K562 (cell line): ENCODE data around the gene ZNF407. TPM values are rescaled to one million over a fixed set of nuclear protein-coding genes. Genes with fewer than 3 reads are reported as not detected.

Experiments used
- ATAC-seq: fragments of 200-7000 bp; cut with Tn5 transposase; 3 replicates; pipeline ENCODE4 v1.9.1; 2020; ENCODE audit warnings: moderate library complexity
- BruUV-seq: library from RNA; stranded (reverse); fragments of 400-500 nt; replicated peaks from 2 replicates; lab custom pipeline; 2021; lab: Mats Ljungman, UMichigan
- CTCF ChIA-PET: fragments of 300-600 bp; formaldehyde crosslinking; extraction: SDS; loops from one replicate; lab custom pipeline; 2021; ENCODE audit warnings: low intra/inter-chr PET ratio; lab: Yijun Ruan, JAX
- POLR2A ChIA-PET: fragments of 300-600, 350-650 bp; sonication (Branson Sonifier 250); formaldehyde crosslinking; extraction: SDS; loops from one replicate; lab custom pipeline; 2021; ENCODE audit warnings: antibody characterized with exemption, inconsistent platforms; lab: Yijun Ruan, JAX
- DNase-seq, 4 experiments: peaks; one replicate each; pipeline versions ENCODE4 v3.0.0 to v3.0.0-alpha.2; 2011 to 2018; ENCODE audit warnings: low spot score in 3 of 4, mixed read lengths in 3 of 4; ENCODE audit errors: extremely low read depth in 1 of 4
- FAIRE-seq: peaks from 2 replicates; lab custom pipeline; 2011; peaks lifted over from hg19 to GRCh38; lab: Jason Lieb, UNC
- H2AFZ ChIP-seq: 2 replicates; pipeline ENCODE4 v1.6.0; 2011; ENCODE audit warnings: low read depth, low read length, control low read depth, inconsistent platforms
- H3K27ac ChIP-seq: fragments of 200-600 bp; 3 replicates; pipeline ENCODE4 v1.8.0; 2011; ENCODE audit warnings: low read depth, mild to moderate bottlenecking, control low read depth, inconsistent platforms, low read length, moderate library complexity, mixed read lengths; ENCODE audit errors: extremely low read depth
- H3K27me3 ChIP-seq, 2 experiments: fragments of 300-600 bp in 1 of 2; 2 replicates in 1 of 2; 3 replicates in 1 of 2; pipeline versions ENCODE4 v1.6.0 to v1.8.0; 2011; ENCODE audit warnings: inconsistent platforms in 2 of 2, low read length in 2 of 2, mild to moderate bottlenecking in 1 of 2, mixed read lengths in 1 of 2, moderate library complexity in 1 of 2; ENCODE audit not compliant: control insufficient read depth in 2 of 2, insufficient read depth in 2 of 2
- H3K36me3 ChIP-seq: fragments of 300-600 bp; 3 replicates; pipeline ENCODE4 v1.8.0; 2011; ENCODE audit warnings: mild to moderate bottlenecking, low read length, inconsistent platforms; ENCODE audit not compliant: control insufficient read depth, insufficient read depth
- H3K4me1 ChIP-seq, 2 experiments: fragments of 200-600 bp in 1 of 2; replicated peaks in 1 of 2; 2 replicates in 1 of 2; 3 replicates in 1 of 2; pipeline versions ENCODE4 v1.5.1 to v1.8.0; 2011; ENCODE audit warnings: inconsistent platforms in 2 of 2, low read length in 2 of 2, mild to moderate bottlenecking in 1 of 2, mixed read lengths in 1 of 2, moderate library complexity in 1 of 2; ENCODE audit not compliant: control insufficient read depth in 2 of 2, insufficient read depth in 2 of 2
- H3K4me2 ChIP-seq: 2 replicates; pipeline ENCODE4 v1.6.1; 2011; ENCODE audit warnings: low read length, control low read depth, inconsistent platforms, mixed read lengths; ENCODE audit not compliant: insufficient read depth
- H3K4me3 ChIP-seq: fragments of 200-600 bp; sonication (generic), shearing (Covaris generic); 2 replicates; pipeline ENCODE4 v1.5.1; 2016; ENCODE audit warnings: control low read depth, inconsistent platforms
- H3K79me2 ChIP-seq: fragments of 200-600 bp; 3 replicates; pipeline ENCODE4 v1.8.0; 2011; ENCODE audit warnings: low read length, inconsistent platforms; ENCODE audit not compliant: control insufficient read depth, insufficient read depth
- H3K9ac ChIP-seq, 2 experiments: 2 replicates each; pipeline versions ENCODE4 v1.6.0 to v1.6.1; 2011; ENCODE audit warnings: low read depth in 2 of 2, low read length in 2 of 2, control low read depth in 1 of 2, inconsistent platforms in 1 of 2, mild to moderate bottlenecking in 1 of 2, mixed read lengths in 1 of 2; ENCODE audit not compliant: insufficient read depth in 1 of 2
- H3K9me1 ChIP-seq: one replicate; pipeline ENCODE4 v1.6.0; 2011; ENCODE audit warnings: inconsistent platforms, mild to moderate bottlenecking, low read length, moderate library complexity; ENCODE audit not compliant: control insufficient read depth, insufficient read depth
- H3K9me3 ChIP-seq: replicated peaks from 2 replicates; pipeline ENCODE4 v1.5.1; 2011; ENCODE audit warnings: low read depth, low read length, inconsistent platforms; ENCODE audit not compliant: control insufficient read depth, insufficient read depth
- H4K20me1 ChIP-seq: replicated peaks from 2 replicates; pipeline ENCODE4 v1.6.1; 2011; ENCODE audit warnings: low read length, inconsistent platforms, mixed read lengths; ENCODE audit not compliant: control insufficient read depth, insufficient read depth
- HMBOX1 ChIP-seq: sonication (generic); IDR thresholded peaks from 2 replicates; pipeline ENCODE4 v1.6.1; 2016
- MIER1 ChIP-seq: fragments of 450-650 bp; IDR thresholded peaks from 2 replicates; pipeline ENCODE4 v1.6.1; 2016; ENCODE audit warnings: antibody characterized with exemption, mild to moderate bottlenecking, low read depth
- PHTF2 ChIP-seq: fragments of 250-450 bp; sonication (Bioruptor Pico); IDR thresholded peaks from 2 replicates; pipeline ENCODE4 v1.5.0; 2021; ENCODE audit warnings: mild to moderate bottlenecking
- POLR2B ChIP-seq: fragments of 450-650 bp; IDR thresholded peaks from 2 replicates; pipeline ENCODE4 v1.6.1; 2018; ENCODE audit warnings: low read depth; ENCODE audit not compliant: partially characterized antibody
- RBM25 ChIP-seq: fragments of 200-400 bp; formaldehyde crosslinking; IDR thresholded peaks from 2 replicates; pipeline ENCODE4 v1.6.1; 2018; ENCODE audit warnings: low read length, low read depth, moderate library complexity; ENCODE audit not compliant: severe bottlenecking
- TCF7L2 ChIP-seq: fragments of 150-350 bp; IDR thresholded peaks from 2 replicates; pipeline ENCODE4 v1.6.1; 2016; ENCODE audit warnings: low read depth, mild to moderate bottlenecking, low read length, moderate library complexity
- XRCC4 ChIP-seq: IDR thresholded peaks from one replicate; pipeline ENCODE4 v1.6.1; 2011; ENCODE audit not compliant: insufficient read depth, insufficient read length; ENCODE audit errors: extremely low read depth
- ZBTB9 ChIP-seq: fragments of 450-650 bp; formaldehyde crosslinking; IDR thresholded peaks from 2 replicates; pipeline ENCODE4 v1.4.0; 2020; ENCODE audit warnings: mild to moderate bottlenecking, moderate library complexity
- ZEB2 ChIP-seq: fragments of 450-650 bp; IDR thresholded peaks from 2 replicates; pipeline ENCODE4 v1.6.1; 2016
- ZNF121 ChIP-seq: sonication (generic); formaldehyde crosslinking; conservative IDR thresholded peaks from 2 replicates; pipeline ENCODE4 v1.8.0; 2022; ENCODE audit warnings: missing genetic modification reagents
- ZNF316 ChIP-seq: fragments of 450-650 bp; IDR thresholded peaks from 2 replicates; pipeline ENCODE4 v1.6.1; 2016
- ZNF41 ChIP-seq: fragments of 250-450 bp; sonication (Bioruptor Pico); conservative IDR thresholded peaks from 2 replicates; pipeline ENCODE4 v1.4.0; 2020; ENCODE audit warnings: mild to moderate bottlenecking
- WGBS: fragments of 100-300 bp; shearing (Covaris generic); methylation state at CpG from one replicate; pipeline ENCODE4 v1.1.6; 2016; ENCODE audit warnings: low coverage, mixed read lengths; ENCODE audit not compliant: insufficient coverage; ENCODE audit errors: missing lambda C conversion rate; 5-methylcytosine and 5-hydroxymethylcytosine counted together
- in situ Hi-C: fragments of 300-500 bp; cut with MboI; formaldehyde crosslinking; loops from 4 replicates; pipeline ENCODE4 v1.15.0; 2018; ENCODE audit warnings: inconsistent platforms, mixed read lengths
- intact Hi-C: fragments of 100-400 bp; cut with micrococcal nuclease; formaldehyde crosslinking; loops from 2 replicates; pipeline ENCODE4 v1.14.2; 2022
- polyA plus RNA-seq, 8 experiments: library from polyadenylated mRNA; depleted of rRNA in 4 of 8; stranded (reverse) in 5 of 8; unstranded in 3 of 8; fragments of >200 nt; fragmentation: Nextera tagmentation in 2 of 8; fragmentation: Illumina TruSeq in 1 of 8; extraction: Ambion mirVana in 2 of 8; extraction: Trizol in 1 of 8; gene quantifications; 2 replicates each; pipeline versions ENCODE4 v1.2.1 to v1.2.3, GENCODE V29; 2011 to 2014; ENCODE audit warnings: inconsistent platforms in 1 of 8, missing spikeins in 1 of 8
- total RNA-seq, 7 experiments: library from RNA; depleted of rRNA in 6 of 7; stranded (reverse); fragments of >200 nt in 6 of 7; fragmentation: Illumina TruSeq in 2 of 7; extraction: Trizol in 2 of 7; gene quantifications; 2 replicates each; pipeline versions ENCODE4 v1.2.1 to v1.2.3, GENCODE V29; 2011 to 2021; ENCODE audit warnings: low replicate concordance in 1 of 7
- TF ChIP-seq, protein P1 (sequence below): fragments of 250-450 bp; sonication (Bioruptor Pico); IDR thresholded peaks from 2 replicates; pipeline ENCODE4 v1.4.0; 2020; ENCODE audit warnings: mild to moderate bottlenecking, moderate library complexity

ZNF407 gene
- total and polyA plus RNA-seq, 9 of the 15 experiments (the other 6 are each of a cell fraction or from before 2014, with no cell fraction given), result 0.21 to 5.4 (median 2.3) TPM

GRCh38 chr18:74758995-74759394, 161.3 kb downstream of the ZNF407 start:
- H2AFZ ChIP-seq, result no peak overlapping the region
- CTCF ChIA-PET, result no interaction called here
- no peaks in the 10 kb centered on the region for H3K4me1 ChIP-seq
- BruUV-seq, result no TSS peak
- no peak overlapping the region for H3K9ac ChIP-seq
- in situ Hi-C loops, result no loop called here
- TF ChIP-seq ZNF41, result no peak
- no peak for TF ChIP-seq PHTF2 (CRISPR knock-in tag)
- TF ChIP-seq HMBOX1, result no peak
- TF ChIP-seq ZNF316, result peak; percentile 9; the same call in 1 of the 2 replicates
- TF ChIP-seq, all 486 proteins: peak for 1
- 60% methylated on average over 1 of the region's 1 CpG for WGBS
- H3K9me3 ChIP-seq, result no peaks in the 10 kb centered on the region
- no peaks in the 10 kb centered on the region for H3K9me1 ChIP-seq
- no peaks in the 10 kb centered on the region for H4K20me1 ChIP-seq
- no peak for FAIRE-seq
- H3K79me2 ChIP-seq, result no peaks in the 10 kb centered on the region
- H3K4me2 ChIP-seq, result no peak overlapping the region
- no peak overlapping the region for H3K4me3 ChIP-seq
- no peaks in the 10 kb centered on the region for H3K36me3 ChIP-seq
- no peaks in the 10 kb centered on the region for H3K27me3 ChIP-seq
- intact Hi-C loops, result no loop called here
- H3K27ac ChIP-seq, result no peak overlapping the region
- no peak for ATAC-seq
- DNase-seq, result no peak
- POLR2A ChIA-PET, result no interaction called here

DNA sequence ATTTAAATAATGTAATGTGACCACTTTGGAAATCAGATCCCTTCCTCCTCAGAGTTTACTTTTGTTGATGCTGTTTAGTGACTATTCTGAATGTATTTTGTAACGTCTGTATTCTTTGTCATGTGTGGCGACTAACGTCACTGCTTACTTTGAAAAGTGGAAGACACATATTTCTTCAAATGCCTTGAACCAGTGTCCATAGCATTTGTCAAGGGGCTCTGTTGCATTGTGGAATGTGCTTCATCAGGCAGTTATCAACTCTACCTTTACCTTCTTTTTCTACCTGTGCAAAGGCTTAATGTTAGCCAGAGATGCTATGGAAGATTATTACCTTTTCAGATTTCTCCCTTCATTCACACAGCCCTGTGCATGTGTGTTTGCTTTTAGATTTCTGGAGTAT, 162.4 kb downstream of the ZNF407 start:
- no TSS peak for BruUV-seq
- Histone ChIP-seq H3K9ac (no peak overlapping the region), H3K27me3 (no peaks in the 10 kb centered on the region), H3K4me1 (no peaks in the 10 kb centered on the region), H3K27ac (no peak overlapping the region), H3K4me3 (no peak overlapping the region), H3K9me3 (no peaks in the 10 kb centered on the region), H2AFZ (no peak overlapping the region), H3K9me1 (no peaks in the 10 kb centered on the region), H3K4me2 (no peak overlapping the region), H4K20me1 (no peaks in the 10 kb centered on the region), H3K36me3 (no peaks in the 10 kb centered on the region), H3K79me2 (no peaks in the 10 kb centered on the region)
- FAIRE-seq (no peak), DNase-seq (no peak), ATAC-seq (no peak)
- in situ Hi-C loops, result no loop called here
- CTCF ChIA-PET, result no interaction called here
- WGBS, result 63% methylated on average over 3 of the region's 3 CpGs
- intact Hi-C loops, result no loop called here
- POLR2A ChIA-PET, result no interaction called here
- TF ChIP-seq MIER1 (no peak), ZEB2 (no peak), ZBTB9 (CRISPR knock-in tag) (no peak), RBM25 (no peak), TCF7L2 (no peak), XRCC4 (no peak), POLR2B (no peak), ZNF121 (no peak)
- TF ChIP-seq, protein P1, sequence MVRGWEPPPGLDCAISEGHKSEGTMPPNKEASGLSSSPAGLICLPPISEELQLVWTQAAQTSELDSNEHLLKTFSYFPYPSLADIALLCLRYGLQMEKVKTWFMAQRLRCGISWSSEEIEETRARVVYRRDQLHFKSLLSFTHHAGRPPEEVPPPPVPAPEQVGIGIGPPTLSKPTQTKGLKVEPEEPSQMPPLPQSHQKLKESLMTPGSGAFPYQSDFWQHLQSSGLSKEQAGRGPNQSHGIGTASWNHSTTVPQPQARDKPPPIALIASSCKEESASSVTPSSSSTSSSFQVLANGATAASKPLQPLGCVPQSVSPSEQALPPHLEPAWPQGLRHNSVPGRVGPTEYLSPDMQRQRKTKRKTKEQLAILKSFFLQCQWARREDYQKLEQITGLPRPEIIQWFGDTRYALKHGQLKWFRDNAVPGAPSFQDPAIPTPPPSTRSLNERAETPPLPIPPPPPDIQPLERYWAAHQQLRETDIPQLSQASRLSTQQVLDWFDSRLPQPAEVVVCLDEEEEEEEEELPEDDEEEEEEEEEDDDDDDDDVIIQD, result no peak
